Dedifferentiated amniotic fluid mesenchymal stem cell (primary cell): ENCODE measurements around the gene NAA40.

Experiments
- DNase-seq: peaks from one replicate; pipeline ENCODE4 v3.0.0-alpha.2; 2016; ENCODE audit errors: extremely low spot score

Gene NAA40

GRCh38 chr11:63913866-63914830 is 24.7 kb upstream of the NAA40 start:
- no peak for DNase-seq

GRCh38 chr11:63914896-63915691 is 23.7 kb upstream of the NAA40 start:
- no peak for DNase-seq

DNA sequence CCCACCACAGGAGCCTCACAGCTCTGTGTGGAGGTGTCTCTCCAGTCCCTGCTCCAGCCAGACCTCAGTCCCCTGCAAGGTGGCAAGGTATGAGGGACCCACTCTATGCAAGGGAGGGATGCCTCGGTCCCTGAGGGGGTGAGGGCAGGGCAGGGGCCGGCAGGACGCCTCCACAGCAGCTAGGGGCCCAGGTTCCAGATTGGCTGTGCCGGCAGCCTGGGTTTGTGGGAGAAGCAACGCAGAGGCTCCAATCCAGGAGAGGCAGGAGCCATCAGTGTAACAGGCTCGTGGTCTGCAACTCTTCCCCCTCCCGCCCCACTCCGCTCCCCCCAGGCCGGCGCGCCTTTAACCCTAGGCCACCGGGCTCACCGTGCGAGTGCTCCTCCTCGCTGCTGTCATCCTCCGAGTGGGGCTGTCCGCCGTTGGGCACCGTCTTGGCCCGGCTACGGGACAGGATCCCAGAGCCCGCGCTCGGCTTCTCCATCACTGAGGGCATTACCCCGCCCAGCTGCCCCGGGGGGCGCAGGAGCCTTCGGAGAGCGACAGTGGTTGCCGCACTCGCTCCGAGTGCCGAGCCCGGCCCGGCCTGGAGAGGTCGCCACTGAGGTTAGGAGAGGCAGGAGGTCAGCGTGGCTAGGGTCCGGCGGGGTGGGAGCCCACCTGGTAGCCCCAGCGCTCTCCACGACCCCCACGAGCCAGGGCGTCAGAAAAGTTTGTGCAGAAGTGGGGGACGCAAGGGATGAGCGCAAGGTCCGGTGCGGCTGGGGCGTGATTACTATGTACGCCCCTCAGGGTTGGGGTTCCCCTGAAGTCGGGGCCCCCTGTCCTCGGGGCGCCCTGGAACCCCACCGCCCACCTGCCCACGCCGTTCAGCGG is 22.6 kb upstream of the NAA40 start:
- no peak for DNase-seq

GRCh38 chr11:63916837-63917691 is 21.7 kb upstream of the NAA40 start, which contains the start of gene RCOR2:
Gene RCOR2 (minus strand): TSS chr11:63917164. CDS start chr11:63916456, 708 bp downstream.
- DNase-seq, result peak; percentile 45

GRCh38 chr11:63917692-63918506 is 20.9 kb upstream of the NAA40 start:
- no peak for DNase-seq

DNA sequence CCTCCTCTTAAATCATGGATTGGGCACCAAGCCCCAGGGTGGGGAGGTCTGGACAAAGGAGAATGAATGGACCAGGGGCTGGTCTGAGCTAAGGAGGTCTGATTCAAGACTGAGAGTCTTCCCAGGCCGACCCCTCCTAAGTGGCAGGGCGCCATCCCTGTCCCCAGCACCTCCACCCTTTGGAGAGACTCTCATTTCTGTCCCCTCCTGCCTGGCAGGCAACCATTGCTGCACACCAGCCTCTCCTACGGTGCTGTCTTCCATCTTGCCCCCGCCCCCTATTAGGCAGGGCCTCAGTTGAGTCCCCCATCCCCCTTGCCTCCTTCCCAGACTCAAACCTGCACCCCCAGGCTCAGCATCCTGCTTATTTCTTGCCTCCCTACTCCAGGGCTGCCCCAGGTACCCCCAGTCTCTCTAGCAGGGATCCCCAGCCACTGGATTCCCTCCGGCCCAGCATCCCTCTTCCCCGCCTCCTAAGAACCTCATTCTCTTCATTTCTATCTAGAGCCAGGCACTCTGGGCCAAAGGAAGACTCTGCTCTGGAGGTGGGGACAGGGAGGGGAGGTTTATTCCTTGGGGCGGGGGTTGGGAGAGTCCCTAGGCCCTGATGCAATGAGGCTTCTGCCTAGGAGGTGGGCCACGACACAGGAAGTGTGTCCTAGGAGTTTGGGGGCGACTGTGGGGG is 20.2 kb upstream of the NAA40 start:
- DNase-seq, result no peak

GRCh38 chr11:63919267-63920125 is 19.3 kb upstream of the NAA40 start:
- no peak for DNase-seq

- DNase-seq, result no peak
Observed at GRCh38 chr11:63920126-63920938, 18.5 kb upstream of the NAA40 start.

DNA sequence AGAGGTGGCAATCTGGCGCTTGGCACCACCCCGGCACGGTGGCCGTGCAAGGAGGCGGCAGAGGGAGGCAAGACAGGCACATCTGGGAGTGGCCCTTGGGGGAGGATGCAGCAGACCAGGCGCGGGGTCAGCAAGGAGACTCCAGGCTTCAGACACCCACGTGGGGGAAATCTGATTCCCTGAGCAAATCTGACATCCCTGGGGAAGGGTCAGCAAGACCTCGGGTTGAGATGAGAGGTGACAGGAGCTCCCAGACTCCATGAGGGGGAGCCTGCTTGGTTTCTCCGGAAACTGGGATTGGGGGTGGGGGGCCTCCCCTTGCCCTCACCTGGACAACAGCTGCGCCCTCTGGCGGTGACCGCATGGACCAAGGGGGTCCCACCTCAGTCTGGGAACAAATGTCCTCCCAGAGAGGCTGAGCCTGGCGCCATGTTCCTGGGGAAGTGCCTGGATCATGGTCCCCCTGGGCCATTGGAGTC is 17.8 kb upstream of the NAA40 start:
- DNase-seq, result no peak

GRCh38 chr11:63922673-63923192 is 16.1 kb upstream of the NAA40 start:
- no peak for DNase-seq

- no peak for DNase-seq
Observed at GRCh38 chr11:63923319-63923718, 15.5 kb upstream of the NAA40 start.

- no peak for DNase-seq
Observed at GRCh38 chr11:63929616-63930015, 9.2 kb upstream of the NAA40 start.

DNA sequence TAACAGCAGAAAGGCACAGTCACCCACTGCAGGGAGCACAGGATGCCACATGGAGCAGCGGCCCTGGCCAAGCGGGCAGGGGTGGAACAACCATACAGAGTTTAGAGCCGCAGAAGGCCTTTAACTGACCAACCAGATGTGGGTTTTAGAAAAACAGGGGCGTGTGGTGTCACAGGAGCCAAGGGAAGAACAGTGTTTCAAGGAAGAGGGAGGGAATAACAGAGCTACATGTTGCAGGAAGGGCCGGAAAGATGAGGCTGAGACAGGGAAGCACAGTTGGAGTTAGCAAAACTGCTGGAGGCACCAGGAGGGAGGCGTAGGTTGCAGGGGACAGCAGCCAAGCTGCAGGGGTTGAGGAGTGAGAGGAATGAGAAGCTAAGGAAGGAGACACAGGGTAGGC is 7.8 kb upstream of the NAA40 start:
- no peak for DNase-seq

DNA sequence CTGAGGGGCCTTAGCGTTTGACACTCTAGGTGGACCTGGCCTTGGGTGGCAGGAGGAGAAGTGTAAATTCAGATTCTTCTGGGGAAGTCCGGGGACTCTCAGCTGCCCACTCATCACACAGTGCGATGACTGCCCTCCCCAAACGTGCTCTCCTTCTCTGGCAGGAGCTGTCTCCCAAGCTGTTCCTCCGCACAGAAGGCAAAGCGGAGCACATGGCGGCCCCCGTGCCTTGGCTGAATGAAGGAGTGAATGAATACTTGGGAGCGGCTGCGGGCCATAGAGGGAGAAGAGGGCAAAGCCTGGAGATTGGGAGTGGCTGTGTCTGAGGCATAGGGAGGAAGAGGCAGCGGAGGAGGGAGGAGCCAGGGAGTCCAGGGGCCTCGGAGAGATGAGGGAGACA is 6.9 kb upstream of the NAA40 start:
- DNase-seq, result no peak

- DNase-seq, result no peak
Observed at GRCh38 chr11:63933459-63933858, 5.3 kb upstream of the NAA40 start.

GRCh38 chr11:63937713-63938478 is 906 bp upstream of the NAA40 start:
- DNase-seq, result no peak
